ENCODE measurements around the gene MEFV. TPM values are rescaled to one million over a fixed set of nuclear protein-coding genes. Genes with fewer than 3 reads are reported as not detected.

The MEFV gene
- total RNA-seq, 4 donors from 2014 or later: 0.21 to 12.0 (median 1.1) TPM

- H3K9me3 ChIP-seq: no peaks in the 10 kb centered on the region
- peaks cover 19 to 88% of the 10 kb centered on the region in 2 donors for H3K27me3 ChIP-seq
- H3K36me3 ChIP-seq: no peaks in the 10 kb centered on the region
- DNase-seq: no peak
- TF ChIP-seq CTCF (IDR thresholded peaks at IDR 0.05) (no peak), POLR2A (IDR thresholded peaks at IDR 0.05) (no peak)
- H3K4me1 ChIP-seq: no peaks in the 10 kb centered on the region
- intact Hi-C loops (cut with DNase I; ENCODE audit: low total_unique reads): no loop called here
- no peak overlapping the region for H3K27ac ChIP-seq
- H3K4me3 ChIP-seq: no peak overlapping the region
These were observed 63.9 kb downstream of the MEFV start for GRCh38 chr16:3192476-3193019.

Other genes with a start within 250 kb of the MEFV start
- gene CLDN9, start 243.7 kb downstream of the MEFV start, total RNA-seq: 1 to 10 TPM in 1 of 4 donors, under 1 TPM in 1, not detected in 2; 0.21 to 1.8 TPM
- gene CLDN6, start 238.4 kb downstream of the MEFV start, total RNA-seq: 1 to 10 TPM in 1 of 4 donors, not detected in 3; 4.1 TPM
- gene TNFRSF12A, start 236.3 kb downstream of the MEFV start, total RNA-seq: 10 to 100 TPM; 12.6 to 76.2 (median 24.0) TPM
- gene HCFC1R1, start 232.7 kb downstream of the MEFV start, total RNA-seq: 10 to 100 TPM in 3 of 4 donors, 1 to 10 TPM in 1; 3.6 to 67.5 (median 25.4) TPM
- gene THOC6, start 232.6 kb downstream of the MEFV start, total RNA-seq: 10 to 100 TPM in 3 of 4 donors, 1 to 10 TPM in 1; 3.8 to 29.0 (median 22.3) TPM
- gene BICDL2, start 219.7 kb downstream of the MEFV start, total RNA-seq: 1 to 10 TPM in 1 of 4 donors, under 1 TPM in 2, not detected in 1; 0.26 to 1.9 (median 0.29) TPM
- 1 to 10 TPM in 1 of 4 donors, under 1 TPM in 1, not detected in 2; 0.21 to 1.1 TPM for gene MMP25, start 210.1 kb downstream of the MEFV start, total RNA-seq
- gene IL32, start 191.0 kb downstream of the MEFV start, total RNA-seq: 10 to 100 TPM in 3 of 4 donors, 1 to 10 TPM in 1; 7.5 to 37.1 (median 20.9) TPM
- not detected for gene ZSCAN10, start 157.3 kb downstream of the MEFV start, total RNA-seq
- gene ZNF205, start 144.0 kb downstream of the MEFV start, total RNA-seq: 10 to 100 TPM; 12.9 to 26.9 (median 18.3) TPM
- gene ZNF213, start 121.6 kb downstream of the MEFV start, total RNA-seq: 100 to 1,000 TPM in 1 of 4 donors, 10 to 100 TPM in 1, 1 to 10 TPM in 1, under 1 TPM in 1; 0.77 to 101 (median 11.1) TPM
- not detected for gene OR1F1, start 68.4 kb downstream of the MEFV start, total RNA-seq
- gene ZNF200, start 21.5 kb downstream of the MEFV start, total RNA-seq: 10 to 100 TPM in 2 of 4 donors, 1 to 10 TPM in 2; 4.1 to 17.6 (median 10.7) TPM
- 10 to 100 TPM; 13.2 to 82.5 (median 53.9) TPM for gene ZNF263, start 26.9 kb upstream of the MEFV start, total RNA-seq
- 10 to 100 TPM in 2 of 4 donors, 1 to 10 TPM in 2; 1.5 to 21.8 (median 10.1) TPM for gene TIGD7, start 48.8 kb upstream of the MEFV start, total RNA-seq
- 10 to 100 TPM in 3 of 4 donors, 1 to 10 TPM in 1; 8.8 to 54.5 (median 30.9) TPM for gene ZNF75A, start 48.9 kb upstream of the MEFV start, total RNA-seq
- gene OR2C1, start 99.3 kb upstream of the MEFV start, total RNA-seq: under 1 TPM in 2 of 4 donors, not detected in 2; 0.52 to 0.69 TPM
- 10 to 100 TPM in 3 of 4 donors, 1 to 10 TPM in 1; 1.8 to 27.6 (median 16.1) TPM for gene ZSCAN32, start 144.4 kb upstream of the MEFV start, total RNA-seq
- 10 to 100 TPM in 3 of 4 donors, 1 to 10 TPM in 1; 5.6 to 16.2 (median 12.3) TPM for gene ZNF174, start 144.6 kb upstream of the MEFV start, total RNA-seq
- gene ZNF597, start 186.9 kb upstream of the MEFV start, total RNA-seq: 1 to 10 TPM; 1.3 to 5.2 (median 2.7) TPM
- gene NAA60, start 187.0 kb upstream of the MEFV start, total RNA-seq: 10 to 100 TPM; 17.4 to 45.1 (median 27.9) TPM
- gene C16orf90, start 238.9 kb upstream of the MEFV start, total RNA-seq: not detected
- 10 to 100 TPM; 33.9 to 55.0 (median 43.1) TPM for gene CLUAP1, start 244.4 kb upstream of the MEFV start, total RNA-seq